ENCODE measurements around the gene RPP25L. TPM values are rescaled to one million over a fixed set of nuclear protein-coding genes. Genes with fewer than 3 reads are reported as not detected.

The RPP25L gene
- total RNA-seq, 1 experiment from 2014 or later, result 17.2 TPM

DNA sequence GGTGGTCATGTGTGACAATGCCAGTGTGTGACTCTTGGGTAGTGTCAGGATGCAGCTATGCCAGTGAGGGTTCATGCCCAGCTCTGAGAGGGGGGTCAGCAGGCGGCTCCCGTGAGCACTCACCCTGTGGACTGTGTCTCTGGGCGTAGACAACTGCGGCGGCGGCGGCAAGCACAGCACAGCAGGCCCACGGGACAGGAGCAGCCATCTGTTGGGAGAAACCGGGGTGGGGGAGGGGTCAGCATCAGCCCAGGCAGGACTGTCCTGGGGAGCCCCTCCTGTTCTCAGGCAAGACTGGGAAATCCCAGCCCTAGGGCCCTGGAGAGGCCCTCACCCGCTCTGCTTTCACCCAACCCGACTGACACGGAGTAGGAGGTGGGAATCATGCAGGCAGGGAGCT lies 43.1 kb downstream of the RPP25L start:
- Histone ChIP-seq H4K91ac (ENCODE audit: insufficient read length, low read depth, low read length) (no peak overlapping the region), H3K18ac (ENCODE audit: insufficient read length, low read depth, low read length) (no peak overlapping the region), H3K27me3 (ENCODE audit: insufficient read depth, low read length) (no peaks in the 10 kb centered on the region), H4K5ac (ENCODE audit: insufficient read length, low read depth, low read length) (no peak overlapping the region), H3T11ph (ENCODE audit: low read length) (no peak overlapping the region), H3K14ac (ENCODE audit: insufficient read depth, low read length) (no peak overlapping the region), H2BK15ac (ENCODE audit: low read depth, low read length) (no peak overlapping the region), H2BK20ac (ENCODE audit: low read depth, low read length, poor library complexity, severe bottlenecking) (no peak overlapping the region), H2BK5ac (ENCODE audit: insufficient read length, low read length) (no peak overlapping the region), H2AFZ (ENCODE audit: low read length) (no peak overlapping the region), H3K27ac (ENCODE audit: insufficient read length, low read depth, low read length) (no peak overlapping the region), H4K20me1 (ENCODE audit: control insufficient read depth, insufficient read depth, insufficient read length) (peaks cover 4% of the 10 kb centered on the region), H4K8ac (replicated peaks; ENCODE audit: insufficient read length, low read depth, low read length) (no peak overlapping the region), H3K9me3 (ENCODE audit: control insufficient read depth, low read depth, low read length) (no peaks in the 10 kb centered on the region), H3K56ac (ENCODE audit: insufficient read length, low read depth, low read length) (no peak overlapping the region), H3K23me2 (ENCODE audit: insufficient read length, low read depth, low read length, poor library complexity, severe bottlenecking) (no peaks in the 10 kb centered on the region), H3K4me2 (ENCODE audit: insufficient read depth, insufficient read length, low read length) (no peak overlapping the region), H2BK12ac (ENCODE audit: insufficient read length, low read depth, low read length) (no peak overlapping the region), H3K4ac (ENCODE audit: low read depth, low read length) (no peak overlapping the region), H3K4me1 (ENCODE audit: insufficient read depth, low read length) (no peaks in the 10 kb centered on the region; the same call in 1 of the 2 replicates), H3K79me1 (ENCODE audit: insufficient read depth, low read depth, low read length, poor library complexity, severe bottlenecking) (no peaks in the 10 kb centered on the region), H2AK5ac (ENCODE audit: insufficient read length, low read length) (no peak overlapping the region), H3K9ac (ENCODE audit: extremely low read depth, insufficient read length, low read length) (no peak overlapping the region), H2BK120ac (ENCODE audit: low read depth, low read length, poor library complexity, severe bottlenecking) (no peak overlapping the region), H3K79me2 (ENCODE audit: insufficient read depth, low read length) (no peaks in the 10 kb centered on the region), H3K23ac (ENCODE audit: insufficient read length, low read depth, low read length) (no peak overlapping the region)
- H3K27me3 Mint-ChIP-seq (ENCODE audit: low read depth), result peaks cover 34% of the 10 kb centered on the region
- H3K9me3 Mint-ChIP-seq, result no peaks in the 10 kb centered on the region
- TF ChIP-seq, protein P1, sequence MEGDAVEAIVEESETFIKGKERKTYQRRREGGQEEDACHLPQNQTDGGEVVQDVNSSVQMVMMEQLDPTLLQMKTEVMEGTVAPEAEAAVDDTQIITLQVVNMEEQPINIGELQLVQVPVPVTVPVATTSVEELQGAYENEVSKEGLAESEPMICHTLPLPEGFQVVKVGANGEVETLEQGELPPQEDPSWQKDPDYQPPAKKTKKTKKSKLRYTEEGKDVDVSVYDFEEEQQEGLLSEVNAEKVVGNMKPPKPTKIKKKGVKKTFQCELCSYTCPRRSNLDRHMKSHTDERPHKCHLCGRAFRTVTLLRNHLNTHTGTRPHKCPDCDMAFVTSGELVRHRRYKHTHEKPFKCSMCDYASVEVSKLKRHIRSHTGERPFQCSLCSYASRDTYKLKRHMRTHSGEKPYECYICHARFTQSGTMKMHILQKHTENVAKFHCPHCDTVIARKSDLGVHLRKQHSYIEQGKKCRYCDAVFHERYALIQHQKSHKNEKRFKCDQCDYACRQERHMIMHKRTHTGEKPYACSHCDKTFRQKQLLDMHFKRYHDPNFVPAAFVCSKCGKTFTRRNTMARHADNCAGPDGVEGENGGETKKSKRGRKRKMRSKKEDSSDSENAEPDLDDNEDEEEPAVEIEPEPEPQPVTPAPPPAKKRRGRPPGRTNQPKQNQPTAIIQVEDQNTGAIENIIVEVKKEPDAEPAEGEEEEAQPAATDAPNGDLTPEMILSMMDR (conservative IDR thresholded peaks at IDR 0.05), result no peak
- WGBS (ENCODE audit: extremely low coverage, insufficient read length, low lambda C conversion rate), result no CpG with 5 or more reads among the region's 12 CpGs
- no peak overlapping the region for H3K27ac Mint-ChIP-seq
- DNase-seq, result no peak
- H3K36me3 Mint-ChIP-seq (ENCODE audit: insufficient read depth in 1 of 3, low read depth in 3 of 3), result no peaks in the 10 kb centered on the region
- no peak overlapping the region; a peak in 1 of 5 replicates for H3K4me3 Mint-ChIP-seq
- H3K4me1 Mint-ChIP-seq, result peaks cover 19 to 43% of the 10 kb centered on the region in 2 experiments
